ENCODE measurements around the gene RECQL. TPM values are rescaled to one million over a fixed set of nuclear protein-coding genes. Genes with fewer than 3 reads are reported as not detected.

Gene RECQL, protein sequence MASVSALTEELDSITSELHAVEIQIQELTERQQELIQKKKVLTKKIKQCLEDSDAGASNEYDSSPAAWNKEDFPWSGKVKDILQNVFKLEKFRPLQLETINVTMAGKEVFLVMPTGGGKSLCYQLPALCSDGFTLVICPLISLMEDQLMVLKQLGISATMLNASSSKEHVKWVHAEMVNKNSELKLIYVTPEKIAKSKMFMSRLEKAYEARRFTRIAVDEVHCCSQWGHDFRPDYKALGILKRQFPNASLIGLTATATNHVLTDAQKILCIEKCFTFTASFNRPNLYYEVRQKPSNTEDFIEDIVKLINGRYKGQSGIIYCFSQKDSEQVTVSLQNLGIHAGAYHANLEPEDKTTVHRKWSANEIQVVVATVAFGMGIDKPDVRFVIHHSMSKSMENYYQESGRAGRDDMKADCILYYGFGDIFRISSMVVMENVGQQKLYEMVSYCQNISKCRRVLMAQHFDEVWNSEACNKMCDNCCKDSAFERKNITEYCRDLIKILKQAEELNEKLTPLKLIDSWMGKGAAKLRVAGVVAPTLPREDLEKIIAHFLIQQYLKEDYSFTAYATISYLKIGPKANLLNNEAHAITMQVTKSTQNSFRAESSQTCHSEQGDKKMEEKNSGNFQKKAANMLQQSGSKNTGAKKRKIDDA
- total RNA-seq (2021; fragmentation: NEBNext Ultra II Directional; extraction: Animal tissue kit (Norgen Biotek cat#: 25700)) (37.7 and 40.3 TPM in 2 replicates), polyA plus RNA-seq (2011; rRNA removed) (6.6 and 8.1 TPM in 2 replicates), polyA minus RNA-seq (2011; rRNA and poly(A)+ RNA removed) (15.3 and 22.7 TPM in 2 replicates)
- polyA plus RNA-seq (2011; cell fraction: cytosol; rRNA removed) = 14.2 TPM
- polyA plus RNA-seq (2011; cell fraction: nucleus; rRNA removed) = 8.6 TPM
- polyA plus RNA-seq (2012, experiment 1 of 2) = 21.1 to 37.3 TPM (median 25.6 TPM) in 4 replicates
- polyA plus RNA-seq (2012, experiment 2 of 2) = 2.3 TPM
- polyA plus RNA-seq (2013, experiment 1 of 2) = 41.2 TPM
- 39.9 TPM for polyA plus RNA-seq (2013, experiment 2 of 2)
- 12.6 TPM for polyA minus RNA-seq (2011; cell fraction: cytosol; rRNA and poly(A)+ RNA removed)
- 25.6 TPM for polyA minus RNA-seq (2011; cell fraction: nucleus; rRNA and poly(A)+ RNA removed)
- long read RNA-seq, experiment 1, partial matches to known transcripts = 14 of 29 reads
- long read RNA-seq, experiment 1, other reads (novel, unspliced or antisense) = 13 of 29 reads
- long read RNA-seq, experiment 2, transcript RECQL-204 (15 exons, 3,702 nt) = major isoform, 11 of 49 reads
- long read RNA-seq, experiment 2, transcript RECQL-203 (16 exons, 2,572 nt) = minor isoform, 7 of 49 reads
- long read RNA-seq, experiment 2, partial matches to known transcripts = 13 of 49 reads
- long read RNA-seq, experiment 2, other reads (novel, unspliced or antisense) = 18 of 49 reads

DNA sequence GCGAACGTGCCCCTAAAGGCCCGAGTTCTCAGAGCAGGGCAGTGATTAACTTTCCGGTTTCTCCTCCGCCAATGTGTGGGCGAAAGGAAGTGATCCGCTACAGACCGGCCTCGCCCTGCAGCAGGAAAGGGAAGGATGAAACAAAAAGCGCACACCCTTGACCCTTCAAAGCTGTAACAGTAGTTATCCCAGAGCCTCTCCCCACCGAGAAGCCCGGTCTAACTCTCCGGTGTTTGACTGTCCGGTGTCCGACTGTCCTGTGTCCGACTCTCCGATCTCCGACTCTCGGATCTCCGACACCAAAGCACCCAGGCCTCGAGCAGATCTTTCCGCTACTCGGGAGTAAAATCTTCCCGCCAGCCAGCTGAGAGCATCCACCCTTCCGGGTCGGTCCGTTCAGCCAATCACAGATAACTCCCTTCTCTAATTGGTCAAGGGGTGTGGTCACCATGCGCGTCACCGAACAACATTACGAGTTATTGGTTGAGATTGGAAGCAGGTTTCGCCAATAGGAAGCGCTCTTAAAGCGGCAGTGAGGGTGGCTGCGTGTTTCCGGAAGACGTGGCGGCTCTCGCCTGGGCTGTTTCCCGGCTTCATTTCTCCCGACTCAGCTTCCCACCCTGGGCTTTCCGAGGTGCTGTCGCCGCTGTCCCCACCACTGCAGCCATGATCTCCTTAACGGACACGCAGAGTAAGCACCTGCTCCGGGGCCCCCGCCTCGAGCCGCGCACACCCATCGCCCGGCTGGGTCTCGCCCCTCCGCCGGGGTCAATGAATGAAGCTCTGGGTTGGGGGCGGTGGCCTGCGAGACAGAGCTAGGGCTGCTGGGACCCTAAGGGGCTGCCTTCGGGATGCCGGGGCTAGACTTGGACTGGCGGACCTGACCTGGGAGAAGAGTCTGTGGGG, at the start of gene RECQL, which contains the start of gene GOLT1B:
TSS of gene RECQL (minus strand) at position 378 of the 906 bp plus-strand sequence. CDS start 2,065 bp downstream, outside the sequence.
TSS of gene GOLT1B (plus strand) at position 532 of the 906 bp plus-strand sequence. CDS start at position 667, 135 bp downstream.
- POLR2A ChIA-PET (ENCODE audit: partially characterized antibody) = interaction anchor here (0.7 to 2.6 kb wide), 25 partner anchors 9 to 200 kb away, joined by 3 to 23 read pairs (median 4); partner anchors contain the start of genes LDHB, PYROXD1 and SPX
- TF ChIP-seq, protein P1, sequence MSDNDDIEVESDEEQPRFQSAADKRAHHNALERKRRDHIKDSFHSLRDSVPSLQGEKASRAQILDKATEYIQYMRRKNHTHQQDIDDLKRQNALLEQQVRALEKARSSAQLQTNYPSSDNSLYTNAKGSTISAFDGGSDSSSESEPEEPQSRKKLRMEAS (IDR thresholded peaks at IDR 0.05) = peak; percentile 68
- peak; percentile 85 for TF ChIP-seq CREB1 (IDR thresholded peaks at IDR 0.05)
- TF ChIP-seq TAF7 (optimal IDR thresholded peaks at IDR 0.05; ENCODE audit: borderline replicate concordance, low read depth, low read length) = peak; percentile 71
- TF ChIP-seq EGR1 (IDR thresholded peaks at IDR 0.05; ENCODE audit: borderline replicate concordance, low read depth, low read length) = peak; percentile 40; the same call in 1 of the 2 replicates

More for the DNA sequence above, at the start of gene RECQL, which contains the start of gene GOLT1B:
- Histone ChIP-seq H3K4ac (replicated peaks; ENCODE audit: insufficient read length, low read depth, low read length) (no peak within 1 kb of the TSS), H3K27me3 (replicated peaks in 1 of 4; ENCODE audit: control insufficient read depth in 3 of 4, extremely low read depth in 1 of 4, insufficient read depth in 3 of 4, low read length in 3 of 4) (no peaks in the 10 kb centered on the region), H3K4me2 (ENCODE audit: insufficient read depth in 1 of 2, low read depth in 2 of 2, low read length in 2 of 2) (peak within 1 kb of the TSS; percentile 87 to 91), H3K79me1 (ENCODE audit: low read depth, low read length) (peaks cover 4% of the 10 kb centered on the region), H3K9ac (replicated peaks in 1 of 4; ENCODE audit: extremely low read depth in 1 of 4, low read depth in 3 of 4, low read length in 3 of 4) (peak within 1 kb of the TSS; percentile 85 to 95 (median 87)), H4K20me1 (replicated peaks in 1 of 2; ENCODE audit: control insufficient read depth in 1 of 2, insufficient read depth in 2 of 2, low read length in 2 of 2) (peaks cover 0 to 2% of the 10 kb centered on the region in 2 experiments), H3K56ac (replicated peaks; ENCODE audit: insufficient read length, low read depth, low read length) (no peak within 1 kb of the TSS), H2BK12ac (ENCODE audit: low read depth, low read length) (no peak within 1 kb of the TSS; the same call in 1 of the 2 replicates), H4K91ac (replicated peaks; ENCODE audit: insufficient read length, low read length) (no peak within 1 kb of the TSS), H4K8ac (ENCODE audit: extremely low read depth, insufficient read depth, low read length) (peak within 1 kb of the TSS; percentile 98; the same call in 1 of the 2 replicates), H3K18ac (ENCODE audit: extremely low read depth, low read length) (no peak within 1 kb of the TSS; the same call in 1 of the 2 replicates), H3K14ac (ENCODE audit: insufficient read length) (no peak within 1 kb of the TSS), H3K27ac (ENCODE audit: low read depth, low read length) (peak within 1 kb of the TSS; percentile 83), H3K4me1 (replicated peaks in 1 of 4; ENCODE audit: control insufficient read depth in 3 of 4, insufficient read depth in 4 of 4, low read length in 3 of 4) (peaks cover 0 to 6% (median 2%) of the 10 kb centered on the region in 4 experiments; a peak in 4 of 7 replicates), H2AK5ac (ENCODE audit: low read depth, low read length) (no peak within 1 kb of the TSS), H2BK15ac (ENCODE audit: low read length) (no peak within 1 kb of the TSS), H3K79me2 (ENCODE audit: control insufficient read depth in 1 of 2, insufficient read depth in 2 of 2, low read length in 2 of 2) (peaks cover 9 to 58% of the 10 kb centered on the region in 2 experiments; a peak in 3 of 4 replicates), H2BK5ac (ENCODE audit: low read depth, low read length) (peak within 1 kb of the TSS; percentile 35; the same call in 1 of the 2 replicates), H2BK120ac (replicated peaks; ENCODE audit: low read depth, low read length) (no peak within 1 kb of the TSS), H3K36me3 (ENCODE audit: control insufficient read depth in 2 of 4, insufficient read depth in 4 of 4, low read length in 3 of 4) (peaks cover 2 to 16% (median 9%) of the 10 kb centered on the region in 4 experiments; a peak in 6 of 8 replicates), H2BK20ac (ENCODE audit: low read length) (no peak within 1 kb of the TSS), H3K23me2 (ENCODE audit: low read depth, low read length) (peaks cover 7% of the 10 kb centered on the region), H2AFZ (ENCODE audit: low read length) (peak within 1 kb of the TSS; percentile 71; the same call in 1 of the 2 replicates), H3K23ac (ENCODE audit: insufficient read length) (no peak within 1 kb of the TSS), H4K5ac (ENCODE audit: insufficient read length, low read depth, low read length) (peak within 1 kb of the TSS; percentile 72), H3K4me3 (ENCODE audit: extremely low read depth in 1 of 4, insufficient read depth in 2 of 4, low read depth in 3 of 4, low read length in 4 of 4) (peak within 1 kb of the TSS; percentile 72 to 93 (median 84)), H3K9me3 (ENCODE audit: insufficient read depth in 2 of 2, low read depth in 1 of 2, low read length in 1 of 2) (no peaks in the 10 kb centered on the region)
- DNase-seq (ENCODE audit: low read depth in 1 of 2, low spot score in 2 of 2) (peak; percentile 87 to 89), FAIRE-seq (peak; percentile 97)
- CTCF ChIA-PET (ENCODE audit: partially characterized antibody) = interaction anchor here (1.5 kb wide), 1 partner anchor 9 kb away, joined by 3 read pairs; no protein-coding TSS in a partner anchor
- 2% methylated on average over 59 of the region's 61 CpGs; no CpG with 5 or more reads in 1 of the 2 experiments for WGBS, 2 experiments (ENCODE audit: extremely low coverage in 1 of 2, insufficient coverage in 1 of 2, insufficient read length in 1 of 2, insufficient replicate concordance in 2 of 2, low coverage in 1 of 2, low lambda C conversion rate in 2 of 2, missing lambda C conversion rate in 1 of 2)

Measured in H1 (cell line).